Erythroblast (primary cell): ENCODE data around the gene RPL5.

Experiments
- GATA1 ChIP-seq: IDR thresholded peaks from 2 replicates; pipeline ENCODE4 v1.6.1; 2011; ENCODE audit warnings: low read depth, mild to moderate bottlenecking, control low read depth, low read length, moderate library complexity
- POLR2A ChIP-seq: IDR thresholded peaks from 2 replicates; pipeline ENCODE4 v1.6.1; 2011; ENCODE audit warnings: mild to moderate bottlenecking, low read length

DNA sequence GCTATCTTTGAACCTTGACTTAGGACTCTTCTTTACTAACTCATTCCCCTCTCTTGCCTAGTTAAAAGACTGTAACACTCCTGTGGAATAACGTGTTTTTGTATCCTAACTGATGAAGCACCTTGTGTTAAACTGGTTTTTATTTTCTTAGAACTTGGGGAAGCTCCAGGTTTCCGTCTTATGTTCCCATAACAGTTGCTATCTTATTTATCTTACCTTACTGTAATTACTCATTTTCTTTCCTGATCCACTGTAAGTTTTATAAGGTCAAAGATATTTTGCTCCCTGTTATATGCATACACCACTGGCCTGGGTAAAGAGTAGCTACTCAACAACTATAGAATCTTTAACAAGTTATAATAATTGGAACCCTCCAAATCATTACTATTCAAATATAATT, 43.1 kb downstream of the RPL5 start:
- TF ChIP-seq POLR2A (no peak), GATA1 (no peak)
